ENCODE data around the gene NHEJ1.

DNA sequence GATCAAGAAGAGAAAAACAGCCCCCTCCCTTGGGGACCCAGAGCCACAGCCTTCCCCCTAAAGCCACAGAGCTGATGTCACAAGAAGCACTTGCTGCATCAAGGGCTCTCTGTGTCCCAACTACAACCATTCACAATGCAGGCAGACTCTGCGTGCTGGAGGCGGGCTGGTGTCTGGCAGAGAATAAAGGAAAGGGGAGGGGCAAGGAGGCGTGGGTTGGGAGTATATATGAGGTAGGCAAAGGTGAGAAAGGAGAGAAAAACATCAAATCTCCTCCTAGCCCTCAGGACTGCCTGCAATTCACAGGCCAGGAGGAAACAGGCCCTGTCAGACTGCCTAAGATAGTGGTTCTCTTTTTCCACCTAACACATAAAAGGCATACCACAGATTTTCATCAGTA is 51.1 kb downstream of the NHEJ1 start:
- TF ChIP-seq EZH2phosphoT487 (conservative IDR thresholded peaks at IDR 0.05; ENCODE audit: low read length), result no peak
- TF ChIP-seq, protein P1, sequence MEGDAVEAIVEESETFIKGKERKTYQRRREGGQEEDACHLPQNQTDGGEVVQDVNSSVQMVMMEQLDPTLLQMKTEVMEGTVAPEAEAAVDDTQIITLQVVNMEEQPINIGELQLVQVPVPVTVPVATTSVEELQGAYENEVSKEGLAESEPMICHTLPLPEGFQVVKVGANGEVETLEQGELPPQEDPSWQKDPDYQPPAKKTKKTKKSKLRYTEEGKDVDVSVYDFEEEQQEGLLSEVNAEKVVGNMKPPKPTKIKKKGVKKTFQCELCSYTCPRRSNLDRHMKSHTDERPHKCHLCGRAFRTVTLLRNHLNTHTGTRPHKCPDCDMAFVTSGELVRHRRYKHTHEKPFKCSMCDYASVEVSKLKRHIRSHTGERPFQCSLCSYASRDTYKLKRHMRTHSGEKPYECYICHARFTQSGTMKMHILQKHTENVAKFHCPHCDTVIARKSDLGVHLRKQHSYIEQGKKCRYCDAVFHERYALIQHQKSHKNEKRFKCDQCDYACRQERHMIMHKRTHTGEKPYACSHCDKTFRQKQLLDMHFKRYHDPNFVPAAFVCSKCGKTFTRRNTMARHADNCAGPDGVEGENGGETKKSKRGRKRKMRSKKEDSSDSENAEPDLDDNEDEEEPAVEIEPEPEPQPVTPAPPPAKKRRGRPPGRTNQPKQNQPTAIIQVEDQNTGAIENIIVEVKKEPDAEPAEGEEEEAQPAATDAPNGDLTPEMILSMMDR (IDR thresholded peaks at IDR 0.05; ENCODE audit: insufficient read depth, low read length, poor library complexity, severe bottlenecking), result no peak
